IPS DF 4.7 (cell line): ENCODE measurements around the gene LYRM2.
A peak's percentile ranks its signal among the peaks of the same experiment; 100 is the strongest.

Experiments used
- DNase-seq: peaks from one replicate; pipeline ENCODE4 v3.0.0-alpha.2; 2013; ENCODE audit warnings: low spot score; ENCODE audit errors: extremely low read depth

The LYRM2 gene

DNA sequence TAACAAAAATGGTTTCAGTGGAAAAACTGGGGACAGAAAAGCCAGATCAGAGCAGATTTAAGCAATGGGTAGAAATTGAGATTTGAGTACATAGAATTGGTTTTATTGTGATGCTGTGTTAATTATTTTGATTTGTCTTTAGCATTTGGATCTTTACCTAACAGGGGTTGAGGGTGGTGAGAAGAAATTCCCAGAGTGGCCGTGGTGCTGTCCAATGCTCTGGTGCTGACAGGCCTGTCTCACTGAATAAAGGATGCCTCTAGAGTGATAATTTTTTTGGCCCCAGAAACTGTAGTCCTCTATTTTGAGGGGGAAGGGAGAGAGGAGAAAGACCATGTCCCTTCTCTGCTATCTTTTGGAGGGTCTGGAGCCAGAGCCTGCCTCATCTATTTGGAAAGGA, 79.1 kb downstream of the LYRM2 start:
- DNase-seq = no peak

DNA sequence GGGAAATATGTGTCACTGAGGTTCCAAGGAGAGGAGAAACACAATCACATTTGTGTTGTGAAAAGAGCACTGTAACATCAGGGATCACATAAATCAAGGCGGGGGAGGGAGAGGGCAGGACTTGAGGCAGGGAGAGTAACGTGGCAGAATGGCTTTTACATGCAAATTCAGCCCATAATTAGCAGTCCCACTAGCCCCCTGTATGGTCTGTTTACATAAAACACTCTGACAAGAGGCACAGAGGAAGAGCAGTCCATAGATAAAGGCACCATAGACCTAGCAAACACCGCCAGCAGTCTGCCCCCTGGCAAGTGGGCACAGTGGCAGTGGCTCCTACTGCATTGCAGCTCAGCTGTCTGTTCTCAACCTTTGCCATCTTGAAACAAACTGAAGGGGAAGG, 82.7 kb downstream of the LYRM2 start:
- DNase-seq = no peak

DNA sequence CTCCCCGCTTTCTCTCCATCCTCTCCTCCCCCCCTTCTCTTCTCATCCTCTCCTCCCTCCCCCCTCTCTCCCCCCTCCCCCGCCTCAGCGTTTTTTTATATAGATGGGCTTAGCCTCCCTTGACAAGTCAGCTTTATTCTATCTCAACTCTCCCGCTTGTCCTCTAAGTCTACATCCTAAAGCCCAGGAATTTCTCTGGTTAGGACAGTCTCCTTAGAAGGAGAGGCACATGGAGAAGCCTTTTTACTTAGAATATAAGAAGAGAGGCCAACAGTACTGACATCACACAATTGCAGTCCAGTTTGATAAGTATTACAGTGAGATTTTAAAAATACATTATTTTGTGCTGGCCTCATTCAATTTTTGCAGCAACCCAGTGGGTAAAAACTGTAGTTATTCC, 83.5 kb downstream of the LYRM2 start:
- no peak for DNase-seq

DNA sequence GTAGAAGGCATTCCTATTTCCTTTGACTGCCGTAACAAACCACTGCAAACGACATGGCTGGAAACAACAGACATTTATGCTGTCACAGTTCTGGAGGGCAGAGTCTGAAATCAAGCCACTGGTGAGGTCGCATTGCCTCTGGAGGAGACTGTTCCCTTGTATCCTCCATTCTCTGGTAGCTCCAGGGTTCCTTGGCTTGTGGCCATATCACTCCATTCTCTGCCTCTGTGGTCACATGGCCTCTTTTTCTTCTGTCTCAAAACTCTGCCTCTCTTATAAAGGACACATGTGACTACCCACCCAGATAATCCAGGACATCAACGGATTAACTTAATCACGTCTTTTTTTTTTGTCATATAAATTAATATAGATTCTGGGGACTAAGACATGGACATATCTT, 84.4 kb downstream of the LYRM2 start:
- no peak for DNase-seq

DNA sequence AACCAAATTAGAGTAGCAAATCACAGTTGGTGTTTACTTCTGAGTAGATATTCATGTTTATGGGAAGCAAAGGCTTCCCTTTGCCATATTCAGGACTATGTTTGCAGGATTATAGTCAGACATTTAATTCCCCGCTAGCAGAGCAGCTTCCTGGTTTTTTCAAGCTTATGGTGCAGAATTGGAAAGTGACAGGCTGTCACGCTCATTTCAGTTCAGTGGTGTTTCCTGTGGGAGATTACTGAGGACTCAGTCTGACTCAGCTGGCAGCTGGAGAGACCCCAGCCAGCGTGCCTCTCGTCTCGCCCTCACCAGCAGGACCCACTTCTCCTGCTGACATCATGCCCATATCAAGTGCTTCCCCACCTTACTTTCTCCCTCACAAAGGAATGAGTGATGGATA, 85.1 kb downstream of the LYRM2 start:
- no peak for DNase-seq

DNA sequence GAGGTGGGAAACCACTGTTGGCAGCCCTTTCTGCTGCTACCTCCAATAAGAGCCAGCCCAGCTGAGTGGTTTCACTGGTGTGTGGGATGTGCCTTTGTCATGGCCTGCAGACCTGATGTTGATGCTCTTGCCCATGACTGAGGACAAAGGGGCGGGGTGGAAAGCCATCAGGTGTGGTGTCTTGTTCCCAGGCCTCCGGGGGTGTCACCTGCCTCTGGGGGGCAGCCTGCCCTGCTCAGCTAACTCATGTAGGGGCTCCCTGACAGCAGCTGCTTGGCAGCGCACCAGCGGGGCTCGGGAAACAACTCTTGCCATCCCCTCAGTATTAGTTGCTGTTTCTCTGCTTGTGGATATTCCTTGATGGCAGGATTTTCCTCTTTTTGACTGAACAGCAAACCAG, 91.3 kb downstream of the LYRM2 start:
- no peak for DNase-seq

DNA sequence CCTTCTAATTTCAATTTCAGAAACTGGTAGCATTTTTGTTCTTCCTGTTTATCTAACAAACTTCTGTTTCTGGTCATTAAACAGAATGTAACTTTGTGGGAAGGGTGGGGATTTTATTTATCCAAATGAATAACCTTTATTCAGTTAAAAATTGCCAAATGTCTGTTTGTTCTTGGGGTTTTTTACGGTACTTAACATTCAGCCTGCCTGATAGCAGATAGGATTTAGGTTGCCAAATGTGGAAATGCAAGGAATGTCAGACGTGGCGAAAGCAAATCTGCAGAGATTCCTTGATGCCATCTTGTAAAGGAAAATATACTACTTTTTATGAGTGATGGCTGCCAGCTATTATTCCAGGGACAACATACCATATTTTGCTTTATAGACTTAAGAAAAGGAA, 95.7 kb downstream of the LYRM2 start:
- no peak for DNase-seq

DNA sequence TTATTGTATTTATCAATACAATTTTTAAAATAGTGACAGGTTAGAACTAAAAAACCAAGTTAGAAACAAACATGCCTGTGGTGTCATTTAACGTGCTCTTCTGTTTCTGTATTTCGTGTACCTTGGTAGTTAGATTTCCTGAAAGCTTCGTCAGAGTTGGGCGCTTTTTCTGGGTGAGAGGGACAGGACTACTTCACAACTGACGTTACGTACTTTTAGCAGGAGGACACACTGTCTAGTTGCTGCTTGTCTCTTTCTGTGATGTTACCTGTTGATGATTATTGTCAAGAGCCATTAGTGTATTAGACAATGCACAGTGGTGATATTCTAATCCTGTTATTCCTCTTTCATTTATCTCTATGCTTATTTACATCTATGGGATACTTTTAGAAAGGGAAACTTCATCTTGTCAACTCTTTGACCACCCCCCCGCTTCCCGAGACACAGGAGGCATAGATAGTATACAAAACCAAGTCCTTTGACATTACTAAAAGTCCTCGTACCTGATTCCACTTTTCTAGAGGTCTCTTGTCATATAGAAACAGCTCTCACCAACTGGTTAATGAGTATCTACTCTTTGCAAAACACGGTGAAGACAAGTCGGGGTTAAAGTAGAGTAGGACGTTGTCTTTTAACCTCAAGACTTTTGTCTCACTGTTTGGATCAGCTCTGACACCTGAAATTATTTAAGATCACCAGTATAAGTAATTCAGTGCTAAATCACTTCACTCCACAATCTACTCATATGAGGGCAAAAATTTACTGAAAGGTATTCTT, 96.3 kb downstream of the LYRM2 start:
- no peak for DNase-seq

DNA sequence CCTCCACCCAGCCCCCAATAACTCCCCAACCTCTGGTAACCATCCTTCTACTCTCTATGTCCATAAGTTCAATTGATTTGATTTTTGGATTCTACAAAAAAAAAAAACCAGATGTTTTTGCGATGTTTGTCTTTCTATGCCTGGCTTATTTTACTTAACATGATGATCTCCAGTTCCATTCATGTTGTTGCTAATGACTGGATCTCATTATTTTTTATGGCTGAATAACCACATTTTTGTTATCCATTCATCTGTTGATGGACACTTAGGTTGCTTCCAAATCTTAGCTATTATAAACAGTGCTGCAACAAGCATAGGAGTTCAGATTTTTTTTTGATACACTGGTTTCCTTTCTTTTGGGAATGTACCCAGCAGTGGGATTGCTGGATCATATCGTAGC, 98.8 kb downstream of the LYRM2 start:
- no peak for DNase-seq

DNA sequence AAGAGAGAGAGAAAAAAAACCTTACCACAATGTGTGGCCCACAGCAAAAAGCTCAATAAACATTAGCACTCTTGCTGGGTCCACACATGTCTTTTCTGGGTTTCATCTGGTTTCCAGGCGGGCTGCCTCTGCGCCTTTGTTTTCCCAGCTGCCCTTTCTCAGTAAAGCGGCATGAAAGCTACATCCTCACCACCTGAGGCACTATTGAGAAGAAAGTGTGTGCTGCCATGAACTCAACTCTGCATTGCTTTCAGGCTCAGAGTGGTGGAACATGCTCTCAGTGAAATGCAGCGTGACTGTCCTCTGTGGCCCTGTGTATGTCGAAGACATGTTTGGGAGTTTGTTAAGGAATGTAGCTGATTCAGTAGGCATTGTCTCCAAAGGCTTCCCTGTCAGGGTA, 102.3 kb downstream of the LYRM2 start:
- peak; percentile 16 for DNase-seq

DNA sequence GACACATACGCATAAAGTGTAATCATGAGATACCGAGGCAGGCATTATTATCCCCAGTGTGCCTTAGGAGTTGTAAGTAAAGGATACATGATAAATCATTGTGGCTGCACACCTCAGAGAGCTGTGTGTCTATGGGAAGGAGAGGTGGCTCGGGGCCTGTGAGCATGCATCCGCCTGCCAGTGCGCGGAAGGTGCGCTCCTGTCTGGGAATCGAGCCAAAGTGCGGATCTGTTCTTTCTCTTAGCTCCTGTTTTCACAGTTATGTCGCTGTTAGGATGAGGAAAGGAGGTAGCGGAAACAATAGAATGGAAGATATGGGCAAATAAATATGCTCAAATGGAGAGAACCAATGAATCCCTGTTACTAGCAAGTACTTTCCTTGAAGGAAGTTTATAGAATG, 107.6 kb downstream of the LYRM2 start:
- DNase-seq = no peak

DNA sequence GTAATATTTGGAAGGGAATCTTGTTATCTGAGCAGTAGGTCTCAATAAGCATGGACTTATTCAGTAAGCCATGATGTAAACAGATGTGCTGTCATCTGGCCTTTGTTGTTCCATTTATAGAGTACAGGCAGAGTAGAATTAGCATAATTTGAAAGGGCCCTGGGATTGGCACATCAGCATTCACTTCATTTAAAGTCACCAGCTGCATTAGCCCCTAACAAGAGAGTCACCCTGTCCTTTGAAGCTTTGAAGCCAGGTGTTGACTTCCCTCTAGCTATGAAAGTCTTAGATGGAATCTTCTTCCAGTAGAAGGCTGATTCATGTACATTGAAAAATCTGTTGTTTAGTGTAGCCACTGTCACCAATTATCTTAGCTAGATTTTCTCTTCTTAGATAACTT, 109.7 kb downstream of the LYRM2 start:
- no peak for DNase-seq

DNA sequence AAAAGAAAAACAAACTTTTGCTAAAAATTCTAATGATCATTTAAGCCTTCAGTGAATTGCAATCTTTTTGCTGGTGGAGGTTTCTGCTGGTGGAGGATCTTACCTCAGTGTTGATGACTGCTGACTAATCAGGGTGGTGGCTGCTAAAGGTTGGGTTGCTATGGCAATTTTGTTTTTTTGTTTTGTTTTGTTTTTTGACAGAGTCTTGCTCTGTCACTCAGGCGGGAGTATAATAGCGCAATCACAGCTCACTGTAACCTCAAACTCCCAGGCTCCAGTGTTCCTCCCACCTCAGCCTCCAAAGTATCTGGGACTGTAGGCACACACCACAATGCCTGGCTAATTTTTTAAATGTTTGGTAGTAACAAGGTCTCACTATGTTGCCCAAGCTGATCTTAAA, 110.9 kb downstream of the LYRM2 start:
- DNase-seq = no peak

DNA sequence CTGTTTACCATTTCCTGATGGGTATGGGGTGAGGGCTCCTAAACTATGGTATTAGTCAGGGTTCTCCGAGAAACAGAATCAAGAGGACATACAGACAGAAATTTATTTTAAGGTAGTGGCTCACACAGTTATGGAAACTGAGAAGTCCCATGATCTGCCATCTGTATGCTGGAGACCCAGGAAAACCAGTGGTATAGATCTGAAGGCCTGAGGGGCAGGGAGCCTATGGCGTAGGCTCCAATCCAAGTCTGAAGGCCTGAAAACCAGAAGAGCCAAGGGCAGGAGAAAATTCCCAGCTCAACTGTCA, 112.0 kb downstream of the LYRM2 start:
- no peak for DNase-seq

DNA sequence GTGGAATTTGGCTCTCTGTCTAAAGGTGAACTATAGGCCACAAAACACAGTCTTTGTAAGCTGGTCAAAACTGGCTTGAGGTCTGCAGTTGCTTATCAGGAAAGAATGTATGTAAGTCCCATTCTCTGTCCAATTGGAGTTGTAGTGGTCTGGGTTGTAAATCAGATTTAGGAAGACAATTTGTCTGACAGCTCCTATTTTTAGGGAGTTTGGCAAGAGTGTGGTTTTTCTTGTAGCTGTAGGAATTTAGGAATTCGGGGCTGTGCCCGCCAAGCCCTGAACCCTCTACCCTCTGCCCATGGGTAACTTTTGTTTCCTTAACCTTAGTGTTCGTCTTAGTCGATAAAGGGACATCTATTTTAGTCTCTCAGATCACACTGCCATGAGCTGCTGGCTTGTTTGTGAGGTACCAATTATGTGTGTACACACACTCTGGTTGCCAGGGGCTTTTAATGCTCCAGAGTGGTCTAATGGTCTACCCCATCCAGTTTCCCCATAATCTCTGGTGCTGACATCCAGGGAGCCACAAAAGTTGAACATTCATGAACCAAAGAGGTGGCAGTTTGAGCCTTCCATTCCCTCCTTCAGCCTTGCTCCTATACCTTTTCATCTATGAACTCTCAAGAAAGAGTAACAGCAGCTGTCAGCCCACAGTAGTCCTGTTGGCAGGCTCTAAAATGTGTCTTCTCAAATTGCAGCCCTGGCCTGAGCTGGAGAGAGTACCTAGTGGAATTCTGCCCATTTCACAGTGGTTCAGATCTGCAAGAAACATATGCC, 112.6 kb downstream of the LYRM2 start:
- no peak for DNase-seq

DNA sequence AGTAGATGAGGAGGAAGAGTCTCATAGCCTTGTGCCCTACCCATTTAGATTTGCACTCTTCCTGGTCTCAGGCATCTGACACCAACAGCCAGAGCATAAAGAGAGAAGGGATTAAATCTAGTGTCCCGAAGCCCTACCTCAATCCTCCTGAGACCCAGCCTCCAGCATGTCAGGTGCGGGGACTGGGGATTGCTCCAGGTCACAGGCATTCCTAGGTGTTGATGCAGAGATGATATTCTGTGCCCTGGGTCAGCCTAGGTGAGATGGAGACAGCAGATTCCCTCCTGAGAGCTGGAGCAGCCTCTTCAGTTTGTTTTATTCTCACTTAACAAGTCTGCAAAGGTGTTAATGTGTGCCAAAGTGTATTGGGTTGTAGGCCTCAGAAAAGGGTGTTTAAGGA, 115.8 kb downstream of the LYRM2 start:
- no peak for DNase-seq

DNA sequence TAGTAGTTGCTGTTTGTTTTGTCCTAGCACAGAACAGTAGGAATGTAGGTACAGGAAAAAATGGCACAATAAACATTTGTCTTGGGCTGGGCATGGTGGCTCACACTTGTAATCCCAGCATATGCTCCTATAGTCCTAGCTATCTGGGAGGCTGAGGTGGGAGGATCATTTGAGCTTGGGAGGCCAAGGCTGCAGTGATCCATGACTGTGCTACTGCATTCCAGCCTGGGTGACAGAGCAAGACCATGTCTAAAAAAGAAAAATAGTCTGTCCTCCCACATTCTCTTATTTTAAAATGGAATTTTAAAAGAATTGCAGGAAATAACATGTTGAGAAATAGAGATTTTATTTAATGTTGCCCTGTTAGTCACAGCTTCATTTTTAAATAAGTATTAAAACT, 117.8 kb downstream of the LYRM2 start:
- no peak for DNase-seq

DNA sequence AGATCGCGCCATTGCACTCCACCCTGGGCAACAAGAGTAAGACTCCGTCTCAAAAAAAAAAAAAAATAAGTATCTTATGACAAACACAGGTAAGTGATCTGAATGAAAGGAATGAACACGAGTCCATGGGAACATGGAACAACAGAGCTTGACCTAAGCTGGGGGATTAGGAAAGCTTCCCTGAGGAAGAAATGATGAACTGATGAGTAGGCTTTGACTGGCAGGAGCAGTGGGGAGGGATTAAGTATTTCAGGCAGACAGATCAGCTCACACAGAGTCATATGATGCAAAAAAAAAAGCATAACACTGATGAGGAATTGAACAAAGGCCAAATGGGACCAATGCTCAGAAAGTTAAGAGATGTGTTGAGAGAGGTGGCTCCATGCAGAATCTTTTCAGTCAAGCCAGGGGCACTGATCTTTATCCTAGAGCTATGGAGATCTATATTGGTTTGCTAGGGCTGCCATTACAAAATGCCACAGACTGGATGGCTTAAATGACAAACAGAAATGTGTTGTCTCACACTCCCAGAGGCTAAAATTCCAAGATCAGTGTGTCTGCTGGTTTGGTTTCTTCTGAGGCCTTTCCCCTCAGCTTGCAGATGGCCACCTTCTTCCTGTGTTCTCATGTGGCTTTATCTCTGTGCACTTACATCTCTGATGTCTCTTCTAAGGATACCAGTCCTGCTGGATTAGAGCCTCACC, 120.0 kb downstream of the LYRM2 start:
- no peak for DNase-seq
